ENCODE data around the gene FBXW11. TPM values are rescaled to one million over a fixed set of nuclear protein-coding genes. Genes with fewer than 3 reads are reported as not detected.

Gene FBXW11
- 62.1 to 64.4 TPM (median 64.1 TPM) in 3 replicates for total RNA-seq

- H3K27ac Mint-ChIP-seq, result peak within 1 kb of the TSS; percentile 98
- TF ChIP-seq CTCF (IDR thresholded peaks at IDR 0.05; ENCODE audit: unreplicated experiment), result no peak
- no peaks in the 10 kb centered on the region for H3K9me3 Mint-ChIP-seq
- H3K36me3 Mint-ChIP-seq, result no peaks in the 10 kb centered on the region
- peak; percentile 91 to 92 for DNase-seq (ENCODE audit: low spot score in 2 of 2, unreplicated experiment in 2 of 2)
- H3K27me3 Mint-ChIP-seq (ENCODE audit: low read depth), result no peaks in the 10 kb centered on the region
- peak within 1 kb of the TSS; percentile 94 for H3K4me3 Mint-ChIP-seq
- peaks cover 49% of the 10 kb centered on the region for H3K4me1 Mint-ChIP-seq
Measured at GRCh38 chr5:172006321-172007174, at the start of gene FBXW11. FBXW11 (minus strand) TSS chr5:172006638; CDS start chr5:172006502, 136 bp downstream.

- H3K4me3 Mint-ChIP-seq, result no peak overlapping the region
- H3K27ac Mint-ChIP-seq, result no peak overlapping the region
- DNase-seq (ENCODE audit: low spot score in 2 of 2, unreplicated experiment in 2 of 2), result no peak
- H3K9me3 Mint-ChIP-seq, result no peaks in the 10 kb centered on the region
- H3K36me3 Mint-ChIP-seq, result peaks cover 11% of the 10 kb centered on the region
- H3K4me1 Mint-ChIP-seq, result no peaks in the 10 kb centered on the region
- TF ChIP-seq CTCF (IDR thresholded peaks at IDR 0.05; ENCODE audit: unreplicated experiment), result no peak
- H3K27me3 Mint-ChIP-seq (ENCODE audit: low read depth), result no peaks in the 10 kb centered on the region
Measured at GRCh38 chr5:172055996-172056395, 49.6 kb upstream of the FBXW11 start.

- peaks cover 6% of the 10 kb centered on the region for H3K36me3 Mint-ChIP-seq
- no peaks in the 10 kb centered on the region for H3K27me3 Mint-ChIP-seq (ENCODE audit: low read depth)
- H3K4me3 Mint-ChIP-seq, result no peak overlapping the region
- H3K4me1 Mint-ChIP-seq, result no peaks in the 10 kb centered on the region
- TF ChIP-seq CTCF (IDR thresholded peaks at IDR 0.05; ENCODE audit: unreplicated experiment), result no peak
- no peaks in the 10 kb centered on the region for H3K9me3 Mint-ChIP-seq
- H3K27ac Mint-ChIP-seq, result no peak overlapping the region
- no peak for DNase-seq (ENCODE audit: low spot score in 2 of 2, unreplicated experiment in 2 of 2)
Measured at GRCh38 chr5:172055421-172055820, 49.0 kb upstream of the FBXW11 start.

- peaks cover 3% of the 10 kb centered on the region for H3K36me3 Mint-ChIP-seq
- no peaks in the 10 kb centered on the region for H3K27me3 Mint-ChIP-seq (ENCODE audit: low read depth)
- no peaks in the 10 kb centered on the region for H3K4me1 Mint-ChIP-seq
- no peak overlapping the region for H3K4me3 Mint-ChIP-seq
- no peaks in the 10 kb centered on the region for H3K9me3 Mint-ChIP-seq
- no peak overlapping the region for H3K27ac Mint-ChIP-seq
- TF ChIP-seq CTCF (IDR thresholded peaks at IDR 0.05; ENCODE audit: unreplicated experiment), result no peak
- DNase-seq (ENCODE audit: low spot score in 2 of 2, unreplicated experiment in 2 of 2), result no peak
Measured at GRCh38 chr5:172054611-172055153, 48.2 kb upstream of the FBXW11 start.

- TF ChIP-seq CTCF (IDR thresholded peaks at IDR 0.05; ENCODE audit: unreplicated experiment), result no peak
- Mint-ChIP-seq H3K36me3 (peaks cover 3% of the 10 kb centered on the region), H3K4me3 (no peak overlapping the region), H3K4me1 (no peaks in the 10 kb centered on the region), H3K9me3 (no peaks in the 10 kb centered on the region), H3K27ac (no peak overlapping the region), H3K27me3 (ENCODE audit: low read depth) (no peaks in the 10 kb centered on the region)
- DNase-seq (ENCODE audit: low spot score in 2 of 2, unreplicated experiment in 2 of 2), result no peak
Measured at GRCh38 chr5:172052450-172053236, 46.2 kb upstream of the FBXW11 start.
